Natural killer cell (primary cell): ENCODE data around the gene BMP4. TPM values are rescaled to one million over a fixed set of nuclear protein-coding genes. Genes with fewer than 3 reads are reported as not detected.

Experiments
- ATAC-seq, 3 donors: fragments of 150-1000 bp in 2 of 3; fragments of 200-7000 bp in 1 of 3; cut with Tn5 transposase; 1 replicate in 1 of 3; 2 replicates in 2 of 3; pipeline ENCODE4 v1.10.0; 2021; ENCODE audit warnings: mild to moderate bottlenecking in 2 of 3, moderate library complexity in 2 of 3
- DNase-seq, 2 donors: peaks; one replicate each; pipeline versions ENCODE4 v3.0.0 to v3.0.0-alpha.2; 2013 to 2021; ENCODE audit warnings: mixed read lengths in 1 of 2
- H3K27ac ChIP-seq: one replicate; pipeline ENCODE4 v1.5.1; 2013; ENCODE audit warnings: mild to moderate bottlenecking, low read length
- H3K27me3 ChIP-seq: one replicate; pipeline ENCODE4 v1.6.1; 2013; ENCODE audit warnings: low read length; ENCODE audit not compliant: control insufficient read depth, insufficient read depth
- H3K36me3 ChIP-seq: one replicate; pipeline ENCODE4 v1.6.1; 2013; ENCODE audit warnings: low read length; ENCODE audit not compliant: control insufficient read depth, insufficient read depth
- H3K4me1 ChIP-seq: one replicate; pipeline ENCODE4 v1.6.1; 2013; ENCODE audit warnings: low read length; ENCODE audit not compliant: control insufficient read depth, insufficient read depth
- H3K4me3 ChIP-seq: one replicate; pipeline ENCODE4 v1.5.1; 2013; ENCODE audit warnings: low read length
- H3K9me3 ChIP-seq: one replicate; pipeline ENCODE4 v1.6.1; 2013; ENCODE audit warnings: low read length; ENCODE audit not compliant: control insufficient read depth, insufficient read depth
- H3K27ac Mint-ChIP-seq, 2 donors: one replicate each; pipeline ENCODE4 v1.8.0; 2022; ENCODE audit warnings: mild to moderate bottlenecking in 2 of 2, mixed read lengths in 2 of 2, moderate library complexity in 1 of 2
- H3K27me3 Mint-ChIP-seq, 2 donors: one replicate each; pipeline ENCODE4 v1.8.0; 2022; ENCODE audit warnings: low read depth in 2 of 2, mixed read lengths in 2 of 2
- H3K36me3 Mint-ChIP-seq: one replicate; pipeline ENCODE4 v1.8.0; 2022; ENCODE audit warnings: mixed read lengths
- H3K4me1 Mint-ChIP-seq, 2 donors: one replicate each; pipeline ENCODE4 v1.8.0; 2022; ENCODE audit warnings: mixed read lengths in 2 of 2
- H3K4me3 Mint-ChIP-seq: one replicate; pipeline ENCODE4 v1.8.0; 2022; ENCODE audit warnings: mild to moderate bottlenecking, moderate library complexity, mixed read lengths
- H3K9me3 Mint-ChIP-seq, 2 donors: one replicate each; pipeline ENCODE4 v1.8.0; 2022; ENCODE audit warnings: mixed read lengths in 2 of 2
- CTCF ChIP-seq: fragments of 200-600 bp; IDR thresholded peaks from one replicate; pipeline ENCODE4 v1.8.0; 2022; ENCODE audit warnings: antibody characterized with exemption
- WGBS: methylation state at CpG from one replicate; pipeline ENCODE4 v1.1.7; 2013; ENCODE audit warnings: missing lambda C conversion rate; ENCODE audit not compliant: insufficient coverage; 5-methylcytosine and 5-hydroxymethylcytosine counted together
- intact Hi-C: fragments of 100-400 bp; cut with micrococcal nuclease; formaldehyde crosslinking; loops from one replicate; pipeline ENCODE4 v1.14.2; 2022
- total RNA-seq, 4 donors: library from RNA; stranded (reverse); fragments of 120-200 nt in 1 of 4; gene quantifications; one replicate each; pipeline versions ENCODE4 v1.2.3 to v1.2.4, GENCODE V29; 2013 to 2022

Gene BMP4
- total RNA-seq, 3 donors from 2014 or later (not counting 1 experiment from before 2014, with no cell fraction given) = 0.45 TPM; not detected in 2

- TF ChIP-seq CTCF = no peak
- H3K36me3 Mint-ChIP-seq = no peaks in the 10 kb centered on the region
- peaks cover 12% of the 10 kb centered on the region for H3K9me3 ChIP-seq
- no peak overlapping the region for H3K4me3 Mint-ChIP-seq
- no peaks in the 10 kb centered on the region for H3K4me1 ChIP-seq
- intact Hi-C loops = no loop called here
- H3K27me3 ChIP-seq = no peaks in the 10 kb centered on the region
- H3K4me1 Mint-ChIP-seq = no peaks in the 10 kb centered on the region
- no peak overlapping the region for H3K27ac Mint-ChIP-seq
- H3K9me3 Mint-ChIP-seq = peaks cover 6 to 11% of the 10 kb centered on the region in 2 donors
- H3K27me3 Mint-ChIP-seq = no peaks in the 10 kb centered on the region
- H3K4me3 ChIP-seq = no peak overlapping the region
- no peak for ATAC-seq
- no peaks in the 10 kb centered on the region for H3K36me3 ChIP-seq
- no peak overlapping the region for H3K27ac ChIP-seq
- DNase-seq = no peak
These were observed 26.5 kb upstream of the BMP4 start for GRCh38 chr14:53983112-53983511.

GRCh38 chr14:53982546-53982945 is 25.9 kb upstream of the BMP4 start:
- no peak for DNase-seq

GRCh38 chr14:53979747-53980642 is 23.4 kb upstream of the BMP4 start:
- DNase-seq (no peak), ATAC-seq (no peak)
- no peak for TF ChIP-seq CTCF
- Histone ChIP-seq H3K36me3 (no peaks in the 10 kb centered on the region), H3K27me3 (no peaks in the 10 kb centered on the region), H3K4me3 (no peak overlapping the region), H3K9me3 (peaks cover 7% of the 10 kb centered on the region), H3K27ac (no peak overlapping the region), H3K4me1 (no peaks in the 10 kb centered on the region)
- Mint-ChIP-seq H3K4me1 (no peaks in the 10 kb centered on the region), H3K4me3 (no peak overlapping the region), H3K27me3 (no peaks in the 10 kb centered on the region), H3K36me3 (no peaks in the 10 kb centered on the region), H3K9me3 (peaks cover 3 to 5% of the 10 kb centered on the region in 2 donors), H3K27ac (no peak overlapping the region)
- intact Hi-C loops = no loop called here
- 67% methylated on average over 6 of the region's 7 CpGs for WGBS

More at GRCh38 chr14:53982546-53982945, 25.9 kb upstream of the BMP4 start:
- WGBS = 76% methylated on average over 1 of the region's 2 CpGs
- Mint-ChIP-seq H3K27ac (no peak overlapping the region), H3K4me3 (no peak overlapping the region), H3K4me1 (no peaks in the 10 kb centered on the region), H3K9me3 (peaks cover 6 to 11% of the 10 kb centered on the region in 2 donors), H3K36me3 (no peaks in the 10 kb centered on the region), H3K27me3 (no peaks in the 10 kb centered on the region)
- H3K4me3 ChIP-seq = no peak overlapping the region
- no peak for ATAC-seq
- no peak overlapping the region for H3K27ac ChIP-seq
- intact Hi-C loops = no loop called here
- TF ChIP-seq CTCF = no peak
- peaks cover 12% of the 10 kb centered on the region for H3K9me3 ChIP-seq
- no peaks in the 10 kb centered on the region for H3K27me3 ChIP-seq
- no peaks in the 10 kb centered on the region for H3K36me3 ChIP-seq
- no peaks in the 10 kb centered on the region for H3K4me1 ChIP-seq
